Activated CD4-positive, alpha-beta memory T cell treated with anti-CD3 and anti-CD28 coated beads for 36 hours (primary cell): ENCODE data around the gene GIPC1. TPM values are rescaled to one million over a fixed set of nuclear protein-coding genes. Genes with fewer than 3 reads are reported as not detected.
"Not testable (repeated sequence)": the region's sequence is repeated elsewhere in the genome, so short reads cannot be mapped to it uniquely, and the experiment has no call there.

ENCODE experiments used
- CTCF ChIA-PET: fragments of 350-600 bp; sonication (Branson Sonifier 250); formaldehyde crosslinking; loops from one replicate; lab custom pipeline; 2021; ENCODE audit warnings: antibody characterized with exemption, inconsistent platforms; lab: Charles Lee
- POLR2A ChIA-PET: fragments of 350-600 bp; sonication (Branson Sonifier 250); formaldehyde crosslinking; loops from one replicate; lab custom pipeline; 2021; ENCODE audit warnings: antibody characterized with exemption; lab: Charles Lee
- DNase-seq: peaks from one replicate; pipeline ENCODE4 v3.0.0-alpha.2; 2020
- H3K27ac Mint-ChIP-seq: one replicate; pipeline ENCODE4 v1.8.0; 2021; ENCODE audit warnings: mixed read lengths
- H3K27me3 Mint-ChIP-seq: one replicate; pipeline ENCODE4 v1.8.0; 2021; ENCODE audit warnings: mixed read lengths
- H3K36me3 Mint-ChIP-seq: one replicate; pipeline ENCODE4 v1.8.0; 2021; ENCODE audit warnings: mixed read lengths
- H3K4me1 Mint-ChIP-seq: one replicate; pipeline ENCODE4 v1.8.0; 2021; ENCODE audit warnings: low read depth, mixed read lengths
- H3K4me3 Mint-ChIP-seq: one replicate; pipeline ENCODE4 v1.8.0; 2021; ENCODE audit warnings: mild to moderate bottlenecking, mixed read lengths
- H3K9me3 Mint-ChIP-seq: one replicate; pipeline ENCODE4 v1.8.0; 2021; ENCODE audit warnings: mixed read lengths
- intact Hi-C: fragments of 100-400 bp; cut with micrococcal nuclease; formaldehyde crosslinking; loops from one replicate; pipeline ENCODE4 v1.15.1; 2023
- total RNA-seq, 2 experiments: library from RNA; stranded (reverse); gene quantifications; one replicate each; pipeline ENCODE4 v1.2.3, GENCODE V29; 2021

Gene GIPC1
- total RNA-seq: 10 to 100 TPM; 31.5 to 35.2 TPM

DNA sequence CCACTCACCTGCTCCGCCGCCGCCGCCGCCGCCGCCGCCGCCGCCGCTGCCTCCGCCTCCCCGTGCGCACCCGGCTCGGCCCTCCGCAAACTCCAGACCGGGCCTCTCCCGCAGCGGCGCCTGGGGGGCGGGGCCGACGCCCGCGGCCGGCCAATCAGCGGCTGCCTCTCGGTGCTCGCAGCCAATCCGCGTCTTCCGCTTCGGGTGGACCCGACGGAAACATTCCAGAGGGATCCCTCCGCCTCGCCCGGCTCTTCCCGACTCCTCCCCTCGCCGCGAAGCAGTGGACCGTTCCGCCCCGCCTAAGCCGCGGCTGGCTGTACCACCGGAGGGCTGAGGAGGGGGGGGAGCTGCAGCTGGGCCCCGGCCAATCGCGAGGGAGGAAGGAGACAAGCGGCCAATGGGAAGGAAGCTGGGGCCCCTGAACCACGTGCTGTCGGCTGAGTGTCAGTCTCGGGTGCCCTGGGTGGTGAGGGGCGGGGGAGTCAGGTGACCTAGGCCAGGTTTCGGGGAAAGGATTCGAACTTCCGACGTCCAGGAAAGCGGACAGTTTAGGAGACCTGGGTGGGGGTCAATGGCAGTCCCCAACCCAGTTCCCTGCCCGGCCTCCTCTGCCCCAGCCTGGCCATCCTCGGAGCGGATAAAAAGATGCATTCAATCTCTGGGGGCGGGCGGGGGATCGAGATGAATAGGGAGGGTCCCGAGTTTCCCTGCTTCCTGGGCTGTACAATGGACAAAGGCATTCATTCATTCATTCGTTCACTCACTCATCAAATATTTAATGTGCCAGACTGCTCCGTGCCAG is at the start of gene GIPC1:
GIPC1 (minus strand) TSS at position 99 of the 805 bp plus-strand sequence. CDS start 13,151 bp downstream, outside the sequence.
- ChIA-PET POLR2A (interaction anchor here (0.6 to 3.3 kb wide), 5 partner anchors 11 to 861 kb away, joined by 3 to 18 read pairs (median 4); partner anchors contain the start of gene DNAJB1), CTCF (interaction anchor here (1.2 to 4.7 kb wide), 5 partner anchors 9 to 359 kb away, joined by 3 to 35 read pairs (median 7); partner anchors contain the start of gene ASF1B)
- H3K4me3 Mint-ChIP-seq: peak within 1 kb of the TSS; percentile 78
- H3K9me3 Mint-ChIP-seq: no peaks in the 10 kb centered on the region
- H3K27ac Mint-ChIP-seq: peak within 1 kb of the TSS; percentile 66
- intact Hi-C loops: no loop called here
- H3K36me3 Mint-ChIP-seq: peaks cover 3% of the 10 kb centered on the region
- H3K27me3 Mint-ChIP-seq: no peaks in the 10 kb centered on the region
- DNase-seq: peak; percentile 89
- peaks cover 17% of the 10 kb centered on the region for H3K4me1 Mint-ChIP-seq

DNA sequence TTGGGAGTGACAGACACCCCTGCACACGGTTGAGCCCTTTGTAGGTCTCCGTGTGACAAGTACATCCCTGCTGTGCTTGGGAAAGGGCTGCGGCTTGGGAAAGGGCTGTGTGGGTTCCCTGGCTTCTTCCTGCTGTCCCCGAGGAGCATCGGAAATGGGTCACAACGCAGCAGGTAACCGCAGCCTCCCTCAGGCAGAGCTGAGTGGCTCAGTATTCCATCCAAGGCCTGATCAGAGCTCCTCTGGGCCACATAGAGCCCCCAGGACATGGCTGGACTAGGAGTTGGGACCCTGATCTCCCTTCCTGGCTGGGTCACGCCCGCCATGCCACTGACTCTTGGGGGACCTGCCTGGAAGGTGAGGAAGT is 49.8 kb upstream of the GIPC1 start:
- H3K4me1 Mint-ChIP-seq: peaks cover 23% of the 10 kb centered on the region
- peaks cover 5% of the 10 kb centered on the region for H3K36me3 Mint-ChIP-seq
- H3K9me3 Mint-ChIP-seq: no peaks in the 10 kb centered on the region
- ChIA-PET POLR2A (interaction anchor here (0.7 kb wide), 1 partner anchor 96 kb away, joined by 3 read pairs; no protein-coding TSS in a partner anchor), CTCF (interaction anchor here (4.5 kb wide), 1 partner anchor 11 kb away, joined by 21 read pairs; no protein-coding TSS in a partner anchor)
- intact Hi-C loops: no loop called here
- no peak overlapping the region for H3K4me3 Mint-ChIP-seq
- no peak for DNase-seq
- H3K27me3 Mint-ChIP-seq: no peaks in the 10 kb centered on the region
- no peak overlapping the region for H3K27ac Mint-ChIP-seq

DNA sequence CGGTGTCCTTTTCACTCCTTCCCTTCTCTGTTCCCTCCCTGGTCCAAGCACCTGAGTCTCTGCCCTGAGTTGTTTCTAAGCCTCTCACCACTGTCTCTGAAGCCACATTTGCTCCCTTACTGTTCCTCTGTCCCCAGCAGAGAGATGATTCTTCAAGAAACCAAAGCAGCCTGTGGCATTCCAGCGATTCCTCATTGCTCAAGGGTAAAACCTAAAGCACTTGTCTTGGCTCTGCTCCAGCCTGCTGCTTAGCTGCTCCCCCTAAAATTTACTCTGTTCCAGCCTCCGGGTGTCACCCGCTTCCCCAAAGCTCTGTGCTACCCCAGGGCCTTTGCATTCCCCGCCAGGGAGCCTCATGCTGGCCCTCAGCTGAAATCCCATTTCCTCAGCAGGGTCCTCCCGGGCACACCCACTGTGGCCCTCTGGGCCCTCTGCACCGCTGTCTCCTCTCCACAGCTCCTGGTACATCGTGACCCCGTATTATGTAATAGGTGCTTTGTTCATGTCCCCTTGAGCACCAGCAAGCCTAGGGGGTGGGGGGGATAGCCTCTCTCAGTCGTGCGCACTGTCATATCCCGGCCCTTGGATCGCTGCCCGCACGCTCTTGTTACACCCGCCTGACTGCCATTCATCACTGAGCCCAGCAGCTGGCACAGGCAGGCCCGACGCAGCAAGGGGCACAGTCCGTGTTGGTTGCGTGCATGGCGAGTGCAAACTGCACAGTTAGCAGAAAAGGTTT is 49.2 kb upstream of the GIPC1 start:
- no peaks in the 10 kb centered on the region for H3K9me3 Mint-ChIP-seq
- DNase-seq: no peak
- intact Hi-C loops: no loop called here
- H3K27ac Mint-ChIP-seq: peak overlapping the region; percentile 33
- H3K4me3 Mint-ChIP-seq: no peak overlapping the region
- peaks cover 6% of the 10 kb centered on the region for H3K36me3 Mint-ChIP-seq
- POLR2A ChIA-PET: interaction anchor here (0.7 kb wide), 1 partner anchor 97 kb away, joined by 3 read pairs; no protein-coding TSS in a partner anchor
- H3K27me3 Mint-ChIP-seq: no peaks in the 10 kb centered on the region
- CTCF ChIA-PET: interaction anchor here (4.5 kb wide), 1 partner anchor 11 kb away, joined by 21 read pairs; no protein-coding TSS in a partner anchor
- H3K4me1 Mint-ChIP-seq: peaks cover 17% of the 10 kb centered on the region

- Mint-ChIP-seq H3K27me3 (no peaks in the 10 kb centered on the region), H3K9me3 (no peaks in the 10 kb centered on the region), H3K4me1 (peaks cover 21% of the 10 kb centered on the region), H3K4me3 (no peak overlapping the region), H3K36me3 (peaks cover 6% of the 10 kb centered on the region), H3K27ac (no peak overlapping the region)
- DNase-seq: no peak
- intact Hi-C loops: no loop called here
- ChIA-PET POLR2A (no interaction called here), CTCF (interaction anchor here (4.5 kb wide), 1 partner anchor 12 kb away, joined by 21 read pairs; no protein-coding TSS in a partner anchor)
These were observed 48.1 kb upstream of the GIPC1 start for GRCh38 chr19:14544047-14544446.

GRCh38 chr19:14542711-14543328 is 46.9 kb upstream of the GIPC1 start:
- ChIA-PET POLR2A (no interaction called here), CTCF (interaction anchor here (1.8 kb wide), 1 partner anchor 14 kb away, joined by 6 read pairs; no protein-coding TSS in a partner anchor)
- H3K4me1 Mint-ChIP-seq: peaks cover 21% of the 10 kb centered on the region
- intact Hi-C loops: no loop called here
- no peak overlapping the region for H3K4me3 Mint-ChIP-seq
- H3K27me3 Mint-ChIP-seq: no peaks in the 10 kb centered on the region
- no peak for DNase-seq
- no peaks in the 10 kb centered on the region for H3K9me3 Mint-ChIP-seq
- H3K36me3 Mint-ChIP-seq: peaks cover 6% of the 10 kb centered on the region
- H3K27ac Mint-ChIP-seq: no peak overlapping the region

DNA sequence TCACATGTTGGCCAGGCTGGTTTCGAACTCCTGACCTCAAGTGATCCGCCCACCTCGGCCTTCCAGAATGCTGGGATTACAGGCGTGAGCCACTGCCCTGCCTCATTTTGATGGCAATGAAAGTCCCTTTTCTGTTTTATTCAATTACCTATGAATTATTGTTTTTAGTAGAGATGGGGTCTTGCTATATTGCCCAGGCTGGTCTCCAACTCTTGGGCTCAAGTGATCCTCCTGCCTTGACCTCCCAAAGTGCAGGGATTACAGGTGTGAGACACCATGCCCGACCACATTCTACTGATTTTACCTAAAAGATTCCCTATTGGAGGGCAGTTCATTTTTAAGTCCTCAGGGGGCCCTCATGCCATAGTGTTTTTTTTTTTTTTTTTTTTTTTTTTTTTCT is 46.1 kb upstream of the GIPC1 start:
- CTCF ChIA-PET: interaction anchor here (1.8 kb wide), 1 partner anchor 15 kb away, joined by 6 read pairs; no protein-coding TSS in a partner anchor
- H3K27me3 Mint-ChIP-seq, H3K27ac Mint-ChIP-seq, H3K9me3 Mint-ChIP-seq, H3K4me3 Mint-ChIP-seq, H3K36me3 Mint-ChIP-seq, intact Hi-C loops, DNase-seq, POLR2A ChIA-PET: not testable (repeated sequence)
- H3K4me1 Mint-ChIP-seq: peaks cover 24% of the 10 kb centered on the region

GRCh38 chr19:14540741-14541525 is 45.0 kb upstream of the GIPC1 start:
- intact Hi-C loops: no loop called here
- CTCF ChIA-PET: interaction anchor here (1.8 kb wide), 1 partner anchor 16 kb away, joined by 6 read pairs; no protein-coding TSS in a partner anchor

DNA sequence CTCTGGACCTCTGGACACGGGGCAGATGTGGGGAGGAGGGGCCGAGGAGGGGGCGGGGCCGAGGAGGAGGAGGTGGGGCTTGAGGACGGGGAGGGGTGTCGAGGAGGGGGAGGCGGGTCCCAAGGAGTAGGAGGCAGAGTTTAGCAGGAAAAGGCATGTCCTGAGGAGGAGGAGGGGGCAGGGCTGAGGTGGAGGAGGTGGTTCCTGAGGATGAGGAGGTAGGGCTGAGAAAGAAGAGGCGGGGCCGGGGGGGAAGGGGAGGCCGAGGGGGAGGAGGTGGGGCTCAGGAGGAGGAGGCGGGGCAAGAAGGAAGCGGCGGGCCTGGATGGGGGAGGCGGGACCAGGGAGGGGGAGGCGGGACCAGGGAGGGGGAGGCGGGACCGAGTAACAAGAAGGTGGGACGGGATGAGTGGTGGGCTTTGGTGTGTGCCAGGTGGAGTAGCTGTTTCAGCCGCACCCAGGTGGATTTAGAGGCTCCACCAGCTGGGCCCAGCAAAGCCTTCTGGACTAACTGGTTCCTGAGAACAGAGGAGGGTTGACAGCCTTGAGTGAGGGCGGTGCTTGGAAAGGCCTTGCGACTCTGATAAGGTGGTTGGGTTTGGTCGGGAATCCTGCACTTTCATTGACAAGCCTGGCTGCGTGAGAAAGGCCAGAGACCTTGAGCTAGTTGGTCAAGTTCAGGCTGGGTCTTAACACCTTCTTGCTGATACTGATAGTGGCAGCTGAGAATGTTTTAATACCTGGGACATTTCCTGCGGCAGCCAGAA is 41.2 kb upstream of the GIPC1 start:
- Mint-ChIP-seq H3K27ac (no peak overlapping the region), H3K36me3 (peaks cover 5% of the 10 kb centered on the region), H3K27me3 (no peaks in the 10 kb centered on the region), H3K4me1 (peaks cover 33% of the 10 kb centered on the region), H3K9me3 (no peaks in the 10 kb centered on the region), H3K4me3 (no peak overlapping the region)
- intact Hi-C loops: no loop called here
- POLR2A ChIA-PET: interaction anchor here (0.7 kb wide), 1 partner anchor 19 kb away, joined by 4 read pairs; no protein-coding TSS in a partner anchor
- peak; percentile 72 for DNase-seq
- CTCF ChIA-PET: interaction anchor here (1.2 to 2.6 kb wide), 3 partner anchors 20 to 37 kb away, joined by 3 to 6 read pairs (median 3); no protein-coding TSS in a partner anchor

More at GRCh38 chr19:14540741-14541525, 45.0 kb upstream of the GIPC1 start:
- Mint-ChIP-seq H3K36me3 (peaks cover 6% of the 10 kb centered on the region), H3K4me1 (peaks cover 30% of the 10 kb centered on the region), H3K4me3 (no peak overlapping the region), H3K9me3 (no peaks in the 10 kb centered on the region), H3K27ac (no peak overlapping the region), H3K27me3 (no peaks in the 10 kb centered on the region)
- DNase-seq: no peak
- POLR2A ChIA-PET: no interaction called here

DNA sequence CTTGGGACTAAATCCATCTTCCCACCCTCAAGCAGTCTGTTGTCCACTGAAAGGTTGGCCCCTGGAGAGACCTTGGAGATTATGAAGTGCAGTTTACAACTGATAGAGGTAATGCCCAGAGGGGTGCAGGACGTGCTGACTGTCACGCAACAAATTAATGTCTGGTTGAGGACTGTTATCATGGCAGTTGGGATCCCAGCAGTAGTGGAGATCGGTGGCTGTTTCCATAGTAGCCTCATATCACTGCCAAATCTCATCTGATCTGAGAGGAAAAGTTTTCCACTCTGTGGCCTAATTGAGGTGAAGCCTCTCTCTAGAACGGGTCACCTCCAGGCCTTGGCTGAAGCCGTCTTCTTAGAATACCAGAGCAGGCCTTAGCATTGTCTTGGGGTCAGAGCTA is 37.5 kb upstream of the GIPC1 start:
- POLR2A ChIA-PET: no interaction called here
- no peak for DNase-seq
- H3K27ac Mint-ChIP-seq: no peak overlapping the region
- H3K9me3 Mint-ChIP-seq: no peaks in the 10 kb centered on the region
- CTCF ChIA-PET: interaction anchor here (1.0 kb wide), 1 partner anchor 38 kb away, joined by 3 read pairs; the partner anchor contains the start of gene NDUFB7
- intact Hi-C loops: no loop called here
- peaks cover 39% of the 10 kb centered on the region for H3K4me1 Mint-ChIP-seq
- H3K4me3 Mint-ChIP-seq: no peak overlapping the region
- peaks cover 7% of the 10 kb centered on the region for H3K36me3 Mint-ChIP-seq
- no peaks in the 10 kb centered on the region for H3K27me3 Mint-ChIP-seq

DNA sequence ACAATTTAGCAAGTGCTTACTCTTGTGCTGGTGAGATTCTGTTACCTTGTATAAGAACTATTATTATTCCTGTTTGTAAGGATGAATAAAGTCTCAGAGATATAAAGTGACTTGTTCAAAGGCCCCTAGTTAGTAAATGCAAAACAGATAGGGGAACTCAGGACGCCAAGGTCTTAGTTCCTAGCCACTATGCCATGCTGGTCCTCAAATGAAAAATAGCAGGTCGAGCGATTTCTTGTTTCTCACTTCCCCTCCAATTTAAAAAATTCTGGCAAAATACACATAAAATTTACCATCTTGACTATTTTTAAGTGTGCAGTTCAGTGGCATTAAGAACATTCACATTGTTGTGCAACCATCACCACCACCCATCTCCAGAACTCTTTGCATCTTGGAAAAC is 34.6 kb upstream of the GIPC1 start:
- ChIA-PET CTCF (interaction anchor here (2.7 kb wide), 1 partner anchor 26 kb away, joined by 11 read pairs; no protein-coding TSS in a partner anchor), POLR2A (interaction anchor here (1.2 kb wide), 1 partner anchor 13 kb away, joined by 7 read pairs; the partner anchor contains the start of gene DNAJB1)
- H3K36me3 Mint-ChIP-seq: peaks cover 7% of the 10 kb centered on the region
- no peak for DNase-seq
- peak overlapping the region; percentile 50 for H3K4me3 Mint-ChIP-seq
- no peaks in the 10 kb centered on the region for H3K27me3 Mint-ChIP-seq
- H3K27ac Mint-ChIP-seq: peak overlapping the region; percentile 3
- intact Hi-C loops: no loop called here
- peaks cover 33% of the 10 kb centered on the region for H3K4me1 Mint-ChIP-seq
- no peaks in the 10 kb centered on the region for H3K9me3 Mint-ChIP-seq
